ENCODE data around the gene MLLT10.
A peak's percentile ranks its signal among the peaks of the same experiment; 100 is the strongest.

MLLT10 gene

GRCh38 chr10:21732067-21732772 is 198.2 kb downstream of the MLLT10 start:
- Mint-ChIP-seq H3K9me3 (no peaks in the 10 kb centered on the region), H3K4me1 (peaks cover 16% of the 10 kb centered on the region), H3K4me3 (no peak overlapping the region), H3K36me3 (ENCODE audit: low read depth) (peaks cover 25% of the 10 kb centered on the region), H3K27ac (no peak overlapping the region), H3K27me3 (no peaks in the 10 kb centered on the region)
- DNase-seq (peak; percentile 48), ATAC-seq (peak; percentile 79)

GRCh38 chr10:21733710-21734109 is 199.7 kb downstream of the MLLT10 start:
- H3K27ac Mint-ChIP-seq, result no peak overlapping the region

GRCh38 chr10:21737106-21737505 is 203.1 kb downstream of the MLLT10 start:
- ATAC-seq (no peak), DNase-seq (no peak)
- H3K9me3 Mint-ChIP-seq, result no peaks in the 10 kb centered on the region
- H3K27ac Mint-ChIP-seq, result peak overlapping the region; percentile 13
- H3K4me3 Mint-ChIP-seq, result no peak overlapping the region
- H3K27me3 Mint-ChIP-seq, result no peaks in the 10 kb centered on the region
- H3K36me3 Mint-ChIP-seq (ENCODE audit: low read depth), result peaks cover 33% of the 10 kb centered on the region
- peaks cover 28% of the 10 kb centered on the region for H3K4me1 Mint-ChIP-seq

More at GRCh38 chr10:21733710-21734109, 199.7 kb downstream of the MLLT10 start:
- Mint-ChIP-seq H3K4me1 (peaks cover 13% of the 10 kb centered on the region), H3K9me3 (no peaks in the 10 kb centered on the region), H3K36me3 (ENCODE audit: low read depth) (peaks cover 24% of the 10 kb centered on the region), H3K27me3 (no peaks in the 10 kb centered on the region), H3K4me3 (no peak overlapping the region)
- ATAC-seq (no peak), DNase-seq (no peak)

- Mint-ChIP-seq H3K27ac (peak overlapping the region; percentile 37), H3K27me3 (no peaks in the 10 kb centered on the region), H3K4me3 (no peak overlapping the region), H3K9me3 (no peaks in the 10 kb centered on the region), H3K4me1 (peaks cover 31% of the 10 kb centered on the region), H3K36me3 (ENCODE audit: low read depth) (peaks cover 31% of the 10 kb centered on the region)
- DNase-seq, result no peak
- no peak for ATAC-seq
These were observed 207.0 kb downstream of the MLLT10 start for GRCh38 chr10:21740989-21741388.

GRCh38 chr10:21742740-21743412 is 208.8 kb downstream of the MLLT10 start:
- Mint-ChIP-seq H3K36me3 (ENCODE audit: low read depth) (peaks cover 32% of the 10 kb centered on the region), H3K27me3 (no peaks in the 10 kb centered on the region), H3K9me3 (no peaks in the 10 kb centered on the region), H3K27ac (no peak overlapping the region), H3K4me1 (peaks cover 22% of the 10 kb centered on the region), H3K4me3 (no peak overlapping the region)
- DNase-seq (no peak), ATAC-seq (no peak)

GRCh38 chr10:21744223-21744622 is 210.2 kb downstream of the MLLT10 start:
- no peaks in the 10 kb centered on the region for H3K27me3 Mint-ChIP-seq
- no peak overlapping the region for H3K27ac Mint-ChIP-seq
- ATAC-seq, result no peak
- peaks cover 22% of the 10 kb centered on the region for H3K4me1 Mint-ChIP-seq
- H3K4me3 Mint-ChIP-seq, result no peak overlapping the region
- no peak for DNase-seq
- H3K36me3 Mint-ChIP-seq (ENCODE audit: low read depth), result peaks cover 28% of the 10 kb centered on the region
- H3K9me3 Mint-ChIP-seq, result no peaks in the 10 kb centered on the region

GRCh38 chr10:21746118-21746517 is 212.1 kb downstream of the MLLT10 start:
- Mint-ChIP-seq H3K4me3 (no peak overlapping the region), H3K9me3 (no peaks in the 10 kb centered on the region), H3K27ac (peak overlapping the region; percentile 59), H3K4me1 (peaks cover 11% of the 10 kb centered on the region), H3K27me3 (no peaks in the 10 kb centered on the region), H3K36me3 (ENCODE audit: low read depth) (peaks cover 19% of the 10 kb centered on the region)
- ATAC-seq (peak; percentile 66), DNase-seq (no peak)

GRCh38 chr10:21747809-21748208 is 213.8 kb downstream of the MLLT10 start:
- Mint-ChIP-seq H3K27me3 (no peaks in the 10 kb centered on the region), H3K9me3 (no peaks in the 10 kb centered on the region), H3K4me3 (no peak overlapping the region), H3K27ac (no peak overlapping the region), H3K4me1 (peaks cover 8% of the 10 kb centered on the region), H3K36me3 (ENCODE audit: low read depth) (peaks cover 6% of the 10 kb centered on the region)
- no peak for ATAC-seq
- DNase-seq, result no peak

- Mint-ChIP-seq H3K4me3 (no peak overlapping the region), H3K27me3 (no peaks in the 10 kb centered on the region), H3K4me1 (peaks cover 8% of the 10 kb centered on the region), H3K9me3 (no peaks in the 10 kb centered on the region), H3K36me3 (ENCODE audit: low read depth) (peaks cover 2% of the 10 kb centered on the region), H3K27ac (no peak overlapping the region)
- DNase-seq (no peak), ATAC-seq (no peak)
These were observed 215.8 kb downstream of the MLLT10 start for GRCh38 chr10:21749788-21750187.

- no peak for DNase-seq
- Mint-ChIP-seq H3K27me3 (no peaks in the 10 kb centered on the region), H3K4me1 (peaks cover 8% of the 10 kb centered on the region), H3K9me3 (no peaks in the 10 kb centered on the region), H3K27ac (no peak overlapping the region), H3K36me3 (ENCODE audit: low read depth) (peaks cover 2% of the 10 kb centered on the region), H3K4me3 (no peak overlapping the region)
- no peak for ATAC-seq
These were observed 216.4 kb downstream of the MLLT10 start for GRCh38 chr10:21750424-21750823.

GRCh38 chr10:21751341-21752310 is 217.6 kb downstream of the MLLT10 start:
- DNase-seq, result no peak
- no peaks in the 10 kb centered on the region for H3K9me3 Mint-ChIP-seq
- no peak overlapping the region for H3K27ac Mint-ChIP-seq
- H3K27me3 Mint-ChIP-seq, result no peaks in the 10 kb centered on the region
- no peak for ATAC-seq
- H3K4me3 Mint-ChIP-seq, result no peak overlapping the region
- H3K4me1 Mint-ChIP-seq, result peaks cover 2% of the 10 kb centered on the region
- H3K36me3 Mint-ChIP-seq (ENCODE audit: low read depth), result peaks cover 2% of the 10 kb centered on the region

GRCh38 chr10:21753497-21754270 is 219.7 kb downstream of the MLLT10 start:
- H3K4me3 Mint-ChIP-seq, result no peak overlapping the region
- H3K9me3 Mint-ChIP-seq, result no peaks in the 10 kb centered on the region
- H3K36me3 Mint-ChIP-seq (ENCODE audit: low read depth), result no peaks in the 10 kb centered on the region
- ATAC-seq (no peak), DNase-seq (no peak)
- H3K4me1 Mint-ChIP-seq, result peaks cover 2% of the 10 kb centered on the region
- H3K27ac Mint-ChIP-seq, result no peak overlapping the region
- H3K27me3 Mint-ChIP-seq, result no peaks in the 10 kb centered on the region

GRCh38 chr10:21754410-21755011 is 220.5 kb downstream of the MLLT10 start:
- ATAC-seq (no peak), DNase-seq (no peak)
- Mint-ChIP-seq H3K36me3 (ENCODE audit: low read depth) (peaks cover 2% of the 10 kb centered on the region), H3K9me3 (no peaks in the 10 kb centered on the region), H3K27ac (no peak overlapping the region), H3K4me3 (no peak overlapping the region), H3K4me1 (peaks cover 2% of the 10 kb centered on the region), H3K27me3 (no peaks in the 10 kb centered on the region)

GRCh38 chr10:21756707-21757106 is 222.7 kb downstream of the MLLT10 start:
- no peak overlapping the region for H3K27ac Mint-ChIP-seq
- ATAC-seq, result no peak
- H3K27me3 Mint-ChIP-seq, result no peaks in the 10 kb centered on the region
- no peak for DNase-seq
- H3K9me3 Mint-ChIP-seq, result no peaks in the 10 kb centered on the region
- no peaks in the 10 kb centered on the region for H3K4me1 Mint-ChIP-seq
- H3K4me3 Mint-ChIP-seq, result no peak overlapping the region
- H3K36me3 Mint-ChIP-seq (ENCODE audit: low read depth), result peaks cover 6% of the 10 kb centered on the region

All from activated naive CD8-positive, alpha-beta T cell treated with anti-CD3 and anti-CD28 coated beads, Interleukin-2, amount 50 U/mL, for 24 hours (primary cell).